T-helper 2 cell treated with Interferon-gamma antibody and Interleukin-4, amounts not matched to agents 5 μg/mL and 100 μg/mL, for 36 hours (primary cell): ENCODE data around the gene C19orf81.

Source experiments
- DNase-seq: peaks from one replicate; pipeline ENCODE4 v3.0.0; 2021; ENCODE audit warnings: low spot score
- H3K27ac Mint-ChIP-seq: one replicate; pipeline ENCODE4 v1.8.0; 2021; ENCODE audit warnings: mild to moderate bottlenecking, mixed read lengths
- H3K27me3 Mint-ChIP-seq: one replicate; pipeline ENCODE4 v1.8.0; 2021; ENCODE audit warnings: low read depth, mixed read lengths
- H3K36me3 Mint-ChIP-seq: one replicate; pipeline ENCODE4 v1.8.0; 2021; ENCODE audit warnings: low read depth, mixed read lengths
- H3K4me1 Mint-ChIP-seq: one replicate; pipeline ENCODE4 v1.8.0; 2021; ENCODE audit warnings: low read depth, mixed read lengths
- H3K4me3 Mint-ChIP-seq: one replicate; pipeline ENCODE4 v1.8.0; 2022; ENCODE audit warnings: mild to moderate bottlenecking, moderate library complexity, mixed read lengths
- H3K9me3 Mint-ChIP-seq: one replicate; pipeline ENCODE4 v1.8.0; 2021; ENCODE audit warnings: mixed read lengths

C19orf81 gene

GRCh38 chr19:50658441-50659317 lies 9.4 kb downstream of the C19orf81 start:
- Mint-ChIP-seq H3K4me1 (peaks cover 10% of the 10 kb centered on the region), H3K27me3 (peaks cover 33% of the 10 kb centered on the region), H3K9me3 (peaks cover 19% of the 10 kb centered on the region), H3K27ac (peak overlapping the region; percentile 98), H3K36me3 (no peaks in the 10 kb centered on the region), H3K4me3 (peak overlapping the region; percentile 88)
- peak; percentile 65 for DNase-seq

GRCh38 chr19:50659318-50660087 lies 10.3 kb downstream of the C19orf81 start:
- H3K4me3 Mint-ChIP-seq = no peak overlapping the region
- H3K27ac Mint-ChIP-seq = no peak overlapping the region
- H3K27me3 Mint-ChIP-seq = peaks cover 38% of the 10 kb centered on the region
- H3K4me1 Mint-ChIP-seq = peaks cover 10% of the 10 kb centered on the region
- peaks cover 19% of the 10 kb centered on the region for H3K9me3 Mint-ChIP-seq
- no peak for DNase-seq
- H3K36me3 Mint-ChIP-seq = no peaks in the 10 kb centered on the region

DNA sequence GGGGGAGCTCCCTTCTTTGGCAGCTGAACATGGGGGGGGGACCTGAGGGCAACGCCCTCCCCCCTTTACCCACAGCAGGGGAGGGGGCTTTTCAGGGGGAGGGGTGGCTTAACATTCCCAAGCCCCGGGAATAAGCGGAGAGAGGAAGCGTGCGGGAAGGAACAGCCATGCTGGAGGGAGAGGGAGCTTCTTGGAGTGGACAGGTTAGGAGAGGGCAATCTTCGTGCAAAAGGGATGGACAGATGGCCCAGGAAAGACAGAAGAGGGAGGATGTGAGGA lies 10.8 kb downstream of the C19orf81 start:
- DNase-seq = no peak
- Mint-ChIP-seq H3K27ac (no peak overlapping the region), H3K36me3 (no peaks in the 10 kb centered on the region), H3K4me3 (no peak overlapping the region), H3K9me3 (peaks cover 16% of the 10 kb centered on the region), H3K4me1 (peaks cover 10% of the 10 kb centered on the region), H3K27me3 (peaks cover 39% of the 10 kb centered on the region)

DNA sequence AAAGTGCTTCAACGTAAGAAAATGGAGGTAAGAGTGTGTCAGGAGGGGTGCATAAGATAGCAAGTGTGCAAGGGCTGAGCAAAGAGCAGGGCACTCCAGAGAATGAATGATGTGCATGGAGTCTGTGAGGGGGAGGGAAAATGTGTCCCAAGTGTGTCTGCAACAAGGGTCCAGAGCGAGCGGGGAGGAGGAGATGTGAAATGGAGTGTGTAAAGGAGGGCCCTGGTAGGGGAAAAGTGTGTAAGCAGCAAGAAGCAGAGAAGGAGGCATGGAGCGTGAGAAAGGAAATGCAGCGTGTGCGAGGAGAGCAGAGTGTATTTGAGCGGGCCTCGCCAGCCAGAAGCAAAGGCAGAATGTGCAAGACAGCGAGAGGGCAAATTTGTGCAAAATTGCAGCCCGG lies 11.8 kb downstream of the C19orf81 start:
- no peak overlapping the region for H3K4me3 Mint-ChIP-seq
- no peaks in the 10 kb centered on the region for H3K36me3 Mint-ChIP-seq
- peaks cover 14% of the 10 kb centered on the region for H3K9me3 Mint-ChIP-seq
- no peak overlapping the region for H3K27ac Mint-ChIP-seq
- H3K27me3 Mint-ChIP-seq = peaks cover 41% of the 10 kb centered on the region
- DNase-seq = no peak
- peaks cover 10% of the 10 kb centered on the region for H3K4me1 Mint-ChIP-seq

- no peak overlapping the region for H3K4me3 Mint-ChIP-seq
- H3K27me3 Mint-ChIP-seq = peaks cover 41% of the 10 kb centered on the region
- H3K9me3 Mint-ChIP-seq = peaks cover 14% of the 10 kb centered on the region
- no peak overlapping the region for H3K27ac Mint-ChIP-seq
- no peak for DNase-seq
- peaks cover 10% of the 10 kb centered on the region for H3K4me1 Mint-ChIP-seq
- H3K36me3 Mint-ChIP-seq = no peaks in the 10 kb centered on the region
These were observed 12.8 kb downstream of the C19orf81 start for GRCh38 chr19:50661766-50662650.

DNA sequence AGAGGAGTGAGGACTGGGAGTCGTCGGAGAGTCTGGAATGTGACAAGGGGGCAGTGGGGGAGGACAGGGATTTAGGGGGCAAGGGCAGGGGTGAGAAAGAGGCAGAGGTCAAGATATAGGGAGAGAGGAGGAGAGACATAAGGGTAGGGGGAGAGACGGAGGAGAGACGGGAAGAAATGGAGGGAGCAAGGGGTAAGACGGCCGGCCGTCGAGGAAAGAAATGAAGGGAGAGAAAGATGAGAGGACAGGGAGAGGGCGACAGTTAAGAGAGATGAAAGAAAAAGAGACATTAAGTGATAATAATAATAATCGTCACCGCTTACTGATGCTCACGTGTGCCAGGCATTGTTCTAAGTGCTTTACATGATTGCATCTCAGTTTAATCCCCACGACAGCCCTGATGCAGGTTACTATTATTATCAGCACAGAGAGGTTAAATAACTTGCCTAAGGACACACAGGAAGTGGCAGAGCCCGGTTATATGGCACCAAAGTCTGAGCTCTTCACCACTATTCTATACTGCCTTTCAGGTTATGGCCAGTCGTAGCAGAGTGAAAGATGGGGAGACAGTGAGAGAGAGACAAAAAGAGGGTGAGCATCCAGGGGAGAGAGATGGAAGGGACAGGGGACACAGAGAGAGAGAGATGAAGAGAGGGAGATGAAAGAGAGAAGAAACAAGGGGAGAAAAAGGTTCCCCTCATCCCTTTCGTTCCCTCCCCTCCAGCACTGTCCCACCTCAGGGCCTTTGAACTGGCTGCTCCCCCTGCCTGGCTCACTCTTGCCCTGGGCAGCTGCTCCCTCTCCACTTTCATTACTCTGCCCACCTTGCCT lies 13.6 kb downstream of the C19orf81 start:
- no peak for DNase-seq
- H3K36me3 Mint-ChIP-seq = no peaks in the 10 kb centered on the region
- peaks cover 35% of the 10 kb centered on the region for H3K27me3 Mint-ChIP-seq

DNA sequence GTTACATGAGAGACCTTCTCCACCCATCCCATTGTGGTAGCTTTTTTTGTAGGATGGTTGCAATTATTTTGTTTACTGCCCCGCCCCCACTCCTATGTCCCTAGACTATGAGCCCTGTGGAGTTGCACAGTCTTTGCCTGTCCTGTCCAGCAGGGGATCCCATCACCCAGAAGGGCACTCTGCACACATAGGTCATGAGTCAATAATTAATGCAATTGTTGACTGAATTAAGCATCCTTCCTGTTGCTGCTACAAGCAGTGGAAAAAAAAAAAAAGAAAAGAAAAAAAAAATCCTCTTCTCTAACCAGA lies 14.2 kb downstream of the C19orf81 start:
- H3K4me3 Mint-ChIP-seq = no peak overlapping the region
- no peak for DNase-seq
- peaks cover 2% of the 10 kb centered on the region for H3K4me1 Mint-ChIP-seq
- peaks cover under 1% of the 10 kb centered on the region for H3K9me3 Mint-ChIP-seq
- no peaks in the 10 kb centered on the region for H3K36me3 Mint-ChIP-seq
- H3K27ac Mint-ChIP-seq = peak overlapping the region; percentile 24
- peaks cover 30% of the 10 kb centered on the region for H3K27me3 Mint-ChIP-seq

More for the DNA sequence above, 13.6 kb downstream of the C19orf81 start:
- Mint-ChIP-seq H3K4me3 (no peak overlapping the region), H3K27ac (peak overlapping the region; percentile 24), H3K4me1 (peaks cover 6% of the 10 kb centered on the region), H3K9me3 (peaks cover 6% of the 10 kb centered on the region)

DNA sequence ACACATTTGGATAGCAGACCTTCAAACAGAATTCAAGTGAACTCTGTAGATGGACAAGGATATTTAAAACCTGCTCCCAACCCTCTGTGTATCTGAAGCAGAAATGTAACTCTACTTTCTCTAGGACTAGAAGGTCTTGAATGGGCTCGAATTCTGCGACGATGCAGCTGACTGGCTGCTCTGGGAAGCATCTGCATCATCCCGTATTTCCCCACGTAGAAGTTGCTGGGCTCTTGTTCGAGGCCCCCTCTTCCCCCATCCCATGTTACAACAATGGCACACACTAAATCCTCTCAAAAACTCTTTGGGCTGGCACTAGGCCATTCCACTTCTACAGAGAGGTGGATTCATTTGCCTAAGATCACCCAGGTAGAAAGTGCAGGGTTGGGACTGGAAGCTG lies 15.0 kb downstream of the C19orf81 start:
- Mint-ChIP-seq H3K27ac (no peak overlapping the region), H3K4me1 (no peaks in the 10 kb centered on the region), H3K27me3 (peaks cover 34% of the 10 kb centered on the region), H3K36me3 (no peaks in the 10 kb centered on the region), H3K9me3 (no peaks in the 10 kb centered on the region), H3K4me3 (no peak overlapping the region)
- DNase-seq = no peak

DNA sequence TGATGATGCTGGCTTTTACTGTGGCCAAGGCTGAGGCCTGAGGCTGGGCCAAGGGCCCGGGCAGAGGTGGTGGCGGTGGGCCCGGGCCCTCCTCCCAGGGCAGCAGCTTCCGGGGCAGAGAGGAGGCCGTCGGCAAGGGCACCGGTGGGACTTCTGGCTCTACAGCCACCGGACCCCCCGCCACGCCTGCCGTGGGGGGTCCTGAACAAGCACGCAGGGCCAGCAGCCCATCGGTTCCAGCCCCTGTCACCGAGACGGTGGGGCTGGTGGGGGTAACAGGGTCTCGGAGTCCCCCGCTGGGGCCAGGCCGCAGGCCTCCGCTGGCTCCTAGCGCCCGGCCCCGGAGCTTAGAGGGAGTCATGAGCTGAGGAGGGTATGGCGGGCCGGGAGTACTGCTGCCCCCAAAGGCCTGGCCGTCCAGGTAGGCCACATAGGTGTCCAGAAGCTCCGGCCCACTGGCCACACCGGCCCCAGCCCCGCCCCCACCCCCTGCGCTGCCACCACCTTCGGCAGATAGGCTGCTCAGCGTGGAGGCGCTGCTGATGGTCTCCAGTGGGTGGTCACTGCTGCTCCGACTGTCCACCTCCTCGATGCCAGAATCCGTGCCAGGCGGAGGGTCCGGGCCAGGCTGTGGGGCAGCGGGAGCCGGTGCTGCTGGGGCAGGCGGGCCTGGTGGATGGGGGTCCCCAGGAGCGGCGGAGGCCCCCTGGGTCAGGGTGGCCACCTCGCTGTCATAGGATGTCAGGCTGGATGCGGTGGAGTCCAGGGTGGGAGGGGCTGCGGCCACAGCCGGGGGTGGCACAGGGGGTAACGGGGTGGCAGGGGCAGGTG lies 17.3 kb downstream of the C19orf81 start:
- DNase-seq = no peak
- Mint-ChIP-seq H3K27ac (no peak overlapping the region), H3K27me3 (peaks cover 43% of the 10 kb centered on the region), H3K4me1 (no peaks in the 10 kb centered on the region), H3K9me3 (no peaks in the 10 kb centered on the region), H3K4me3 (no peak overlapping the region), H3K36me3 (no peaks in the 10 kb centered on the region)

DNA sequence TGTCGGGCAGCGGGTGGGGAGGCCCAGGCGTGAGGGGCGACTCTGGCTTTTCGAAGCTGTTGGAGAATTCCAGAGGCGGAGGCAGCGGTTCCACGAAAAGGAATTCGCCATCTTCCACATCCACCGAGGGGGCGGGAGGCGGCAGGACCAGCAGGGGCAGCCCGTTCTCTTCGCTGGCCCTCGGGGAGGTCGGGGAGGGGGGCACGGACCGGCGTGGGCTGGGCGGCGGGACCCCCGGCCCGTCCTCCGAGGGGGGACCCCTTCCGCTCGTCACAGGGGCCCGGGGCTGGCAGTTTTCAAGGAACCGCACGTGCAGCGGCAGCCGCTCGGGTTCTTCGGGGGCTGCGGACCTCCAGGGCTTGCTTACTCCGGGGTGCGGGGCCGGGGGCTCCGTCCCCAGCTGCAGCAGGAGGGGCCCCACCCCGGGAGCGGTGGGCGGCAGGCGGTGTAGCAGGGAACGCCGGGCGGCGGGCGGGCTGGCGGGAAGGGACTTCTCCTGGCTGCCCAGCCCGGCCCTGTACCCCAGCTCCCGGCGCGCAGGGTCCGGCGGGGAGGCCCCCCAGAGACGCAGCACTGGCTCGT lies 18.0 kb downstream of the C19orf81 start:
- peaks cover 47% of the 10 kb centered on the region for H3K27me3 Mint-ChIP-seq
- DNase-seq = no peak
- H3K36me3 Mint-ChIP-seq = no peaks in the 10 kb centered on the region
- no peaks in the 10 kb centered on the region for H3K4me1 Mint-ChIP-seq
- H3K27ac Mint-ChIP-seq = no peak overlapping the region
- no peaks in the 10 kb centered on the region for H3K9me3 Mint-ChIP-seq
- no peak overlapping the region for H3K4me3 Mint-ChIP-seq

- Mint-ChIP-seq H3K36me3 (no peaks in the 10 kb centered on the region), H3K4me3 (no peak overlapping the region), H3K9me3 (no peaks in the 10 kb centered on the region), H3K27ac (no peak overlapping the region), H3K27me3 (peaks cover 50% of the 10 kb centered on the region), H3K4me1 (no peaks in the 10 kb centered on the region)
- DNase-seq = no peak
These were observed 18.6 kb downstream of the C19orf81 start for GRCh38 chr19:50667759-50668231.

- Mint-ChIP-seq H3K4me3 (no peak overlapping the region), H3K4me1 (no peaks in the 10 kb centered on the region), H3K27ac (no peak overlapping the region), H3K36me3 (no peaks in the 10 kb centered on the region), H3K27me3 (peaks cover 51% of the 10 kb centered on the region), H3K9me3 (no peaks in the 10 kb centered on the region)
- no peak for DNase-seq
These were observed 19.2 kb downstream of the C19orf81 start for GRCh38 chr19:50668416-50668815.
